ENCODE measurements around the gene PRKCA.

PRKCA gene

GRCh38 chr17:66549731-66550207 lies 247.4 kb downstream of the PRKCA start:
- TF ChIP-seq POLR2AphosphoS5 (IDR thresholded peaks at IDR 0.05; ENCODE audit: low read depth, low read length), result no peak
- no peak for TF ChIP-seq FOXP2 (optimal IDR thresholded peaks at IDR 0.05; ENCODE audit: borderline replicate concordance, extremely low read depth, extremely low read length, insufficient read depth)
- no peak for TF ChIP-seq TAF1 (IDR thresholded peaks at IDR 0.05; ENCODE audit: borderline replicate concordance, insufficient read depth, low read length)
- no peak for TF ChIP-seq SIN3A (IDR thresholded peaks at IDR 0.05; ENCODE audit: borderline replicate concordance, insufficient read depth, low read length)
- no peak for TF ChIP-seq REST (IDR thresholded peaks at IDR 0.05; ENCODE audit: insufficient read depth in 1 of 2, low read depth in 2 of 2, low read length in 2 of 2)

- TF ChIP-seq FOXP2 (optimal IDR thresholded peaks at IDR 0.05; ENCODE audit: borderline replicate concordance, extremely low read depth, extremely low read length, insufficient read depth) (no peak), SIN3A (IDR thresholded peaks at IDR 0.05; ENCODE audit: borderline replicate concordance, insufficient read depth, low read length) (no peak), POLR2AphosphoS5 (IDR thresholded peaks at IDR 0.05; ENCODE audit: low read depth, low read length) (no peak)
Measured at GRCh38 chr17:66551839-66552238, 249.4 kb downstream of the PRKCA start.

GRCh38 chr17:66552371-66552770 lies 250.0 kb downstream of the PRKCA start:
- TF ChIP-seq FOXP2 (optimal IDR thresholded peaks at IDR 0.05; ENCODE audit: borderline replicate concordance, extremely low read depth, extremely low read length, insufficient read depth) (no peak), POLR2AphosphoS5 (IDR thresholded peaks at IDR 0.05; ENCODE audit: low read depth, low read length) (no peak), SIN3A (IDR thresholded peaks at IDR 0.05; ENCODE audit: borderline replicate concordance, insufficient read depth, low read length) (no peak), TAF1 (IDR thresholded peaks at IDR 0.05; ENCODE audit: borderline replicate concordance, insufficient read depth, low read length) (no peak)

- no peak for TF ChIP-seq POLR2AphosphoS5 (IDR thresholded peaks at IDR 0.05; ENCODE audit: low read depth, low read length)
Measured at GRCh38 chr17:66555605-66556004, 253.2 kb downstream of the PRKCA start.

GRCh38 chr17:66557200-66557599 lies 254.8 kb downstream of the PRKCA start:
- no peak for TF ChIP-seq TAF1 (IDR thresholded peaks at IDR 0.05; ENCODE audit: borderline replicate concordance, insufficient read depth, low read length)
- no peak for TF ChIP-seq REST (IDR thresholded peaks at IDR 0.05; ENCODE audit: insufficient read depth in 1 of 2, low read depth in 2 of 2, low read length in 2 of 2)
- TF ChIP-seq SIN3A (IDR thresholded peaks at IDR 0.05; ENCODE audit: borderline replicate concordance, insufficient read depth, low read length), result no peak
- no peak for TF ChIP-seq POLR2AphosphoS5 (IDR thresholded peaks at IDR 0.05; ENCODE audit: low read depth, low read length)
- no peak for TF ChIP-seq FOXP2 (optimal IDR thresholded peaks at IDR 0.05; ENCODE audit: borderline replicate concordance, extremely low read depth, extremely low read length, insufficient read depth)

- no peak for TF ChIP-seq REST (IDR thresholded peaks at IDR 0.05; ENCODE audit: insufficient read depth in 1 of 2, low read depth in 2 of 2, low read length in 2 of 2)
- no peak for TF ChIP-seq POLR2AphosphoS5 (IDR thresholded peaks at IDR 0.05; ENCODE audit: low read depth, low read length)
- no peak for TF ChIP-seq FOXP2 (optimal IDR thresholded peaks at IDR 0.05; ENCODE audit: borderline replicate concordance, extremely low read depth, extremely low read length, insufficient read depth)
- TF ChIP-seq TAF1 (IDR thresholded peaks at IDR 0.05; ENCODE audit: borderline replicate concordance, insufficient read depth, low read length), result no peak
- TF ChIP-seq SIN3A (IDR thresholded peaks at IDR 0.05; ENCODE audit: borderline replicate concordance, insufficient read depth, low read length), result no peak
Measured at GRCh38 chr17:66557886-66558285, 255.5 kb downstream of the PRKCA start.

GRCh38 chr17:66560691-66561090 lies 258.3 kb downstream of the PRKCA start:
- TF ChIP-seq FOXP2 (optimal IDR thresholded peaks at IDR 0.05; ENCODE audit: borderline replicate concordance, extremely low read depth, extremely low read length, insufficient read depth), result no peak
- TF ChIP-seq TAF1 (IDR thresholded peaks at IDR 0.05; ENCODE audit: borderline replicate concordance, insufficient read depth, low read length), result no peak
